Tibial artery (tissue), 4 donors: Measurements from ENCODE around the gene BRDT.

ENCODE experiments used
- DNase-seq, 2 donors: peaks; one replicate each; pipeline ENCODE4 v3.0.0-alpha.2; 2019
- H3K27ac ChIP-seq, 2 donors: fragments of 200-600 bp; sonication (generic) in 1 of 2; 1 replicate in 1 of 2; 2 replicates in 1 of 2; pipeline ENCODE4 v1.5.1; 2018 to 2019; ENCODE audit warnings: mild to moderate bottlenecking in 1 of 2
- H3K27me3 ChIP-seq, 2 donors: fragments of 200-600 bp; sonication (generic) in 1 of 2; one replicate each; pipeline versions ENCODE4 v1.5.1 to v1.6.0; 2016 to 2019
- H3K36me3 ChIP-seq, 3 donors: fragments of 200-600 bp; sonication (generic) in 2 of 3; one replicate each; pipeline ENCODE4 v1.5.1; 2016 to 2019; ENCODE audit warnings: mild to moderate bottlenecking in 2 of 3
- H3K4me1 ChIP-seq, 4 donors: fragments of 200-600 bp; sonication (generic) in 2 of 4; 1 replicate in 3 of 4; 2 replicates in 1 of 4; pipeline ENCODE4 v1.5.1; 2016 to 2019
- H3K4me3 ChIP-seq, 2 donors: fragments of 200-600 bp; sonication (generic) in 1 of 2; 1 replicate in 1 of 2; 2 replicates in 1 of 2; pipeline ENCODE4 v1.5.1; 2018 to 2019; ENCODE audit warnings: mild to moderate bottlenecking in 2 of 2
- H3K9me3 ChIP-seq, 3 donors: fragments of 200-600 bp; sonication (generic) in 1 of 3; one replicate each; pipeline ENCODE4 v1.5.1; 2016 to 2019
- intact Hi-C: fragments of 100-400 bp; cut with DNase I; formaldehyde crosslinking; loops from one replicate; pipeline ENCODE4 v1.15.0; 2023; ENCODE audit warnings: low total_unique reads
- TF ChIP-seq, protein P1 (sequence below), 2 experiments: fragments of 200-600 bp in 1 of 2; fragments of 450-650 bp in 1 of 2; IDR thresholded peaks; one replicate each; pipeline ENCODE4 v1.5.1; 2017 to 2019; ENCODE audit warnings: antibody characterized with exemption in 2 of 2, mild to moderate bottlenecking in 1 of 2, moderate library complexity in 1 of 2

BRDT gene

DNA sequence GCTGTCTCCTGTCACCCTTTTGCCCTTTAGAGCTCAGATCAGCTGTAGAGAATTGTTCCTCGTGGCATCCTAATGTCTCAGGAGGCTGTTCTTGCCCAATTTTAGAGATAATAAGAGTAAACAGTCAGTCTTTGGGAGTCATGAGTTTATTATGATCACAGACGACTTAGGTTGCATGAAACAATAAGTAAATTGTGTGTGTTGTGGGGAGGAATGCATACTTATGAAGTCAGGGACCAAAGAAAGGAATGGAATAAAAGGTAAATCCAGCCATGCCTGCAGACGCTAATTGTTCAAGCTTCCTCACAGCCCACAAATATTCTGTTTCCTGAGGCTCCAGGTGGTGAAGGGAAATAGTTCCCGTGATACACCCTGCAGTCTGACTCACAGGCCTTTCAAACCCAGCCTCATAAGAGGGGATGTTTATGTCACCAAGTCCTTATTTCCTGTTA is 81.5 kb downstream of the BRDT start:
- Histone ChIP-seq H3K36me3 (no peaks in the 10 kb centered on the region), H3K27ac (no peak overlapping the region), H3K4me1 (peaks cover 0 to 14% (median 5%) of the 10 kb centered on the region in 4 donors), H3K9me3 (no peaks in the 10 kb centered on the region), H3K4me3 (no peak overlapping the region), H3K27me3 (peaks cover 0 to 15% of the 10 kb centered on the region in 2 donors)
- DNase-seq: no peak
- TF ChIP-seq, protein P1, sequence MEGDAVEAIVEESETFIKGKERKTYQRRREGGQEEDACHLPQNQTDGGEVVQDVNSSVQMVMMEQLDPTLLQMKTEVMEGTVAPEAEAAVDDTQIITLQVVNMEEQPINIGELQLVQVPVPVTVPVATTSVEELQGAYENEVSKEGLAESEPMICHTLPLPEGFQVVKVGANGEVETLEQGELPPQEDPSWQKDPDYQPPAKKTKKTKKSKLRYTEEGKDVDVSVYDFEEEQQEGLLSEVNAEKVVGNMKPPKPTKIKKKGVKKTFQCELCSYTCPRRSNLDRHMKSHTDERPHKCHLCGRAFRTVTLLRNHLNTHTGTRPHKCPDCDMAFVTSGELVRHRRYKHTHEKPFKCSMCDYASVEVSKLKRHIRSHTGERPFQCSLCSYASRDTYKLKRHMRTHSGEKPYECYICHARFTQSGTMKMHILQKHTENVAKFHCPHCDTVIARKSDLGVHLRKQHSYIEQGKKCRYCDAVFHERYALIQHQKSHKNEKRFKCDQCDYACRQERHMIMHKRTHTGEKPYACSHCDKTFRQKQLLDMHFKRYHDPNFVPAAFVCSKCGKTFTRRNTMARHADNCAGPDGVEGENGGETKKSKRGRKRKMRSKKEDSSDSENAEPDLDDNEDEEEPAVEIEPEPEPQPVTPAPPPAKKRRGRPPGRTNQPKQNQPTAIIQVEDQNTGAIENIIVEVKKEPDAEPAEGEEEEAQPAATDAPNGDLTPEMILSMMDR (IDR thresholded peaks at IDR 0.05): no peak
- intact Hi-C loops: no loop called here

- no peak overlapping the region for H3K27ac ChIP-seq
- H3K4me1 ChIP-seq: peaks cover 0 to 14% (median 5%) of the 10 kb centered on the region in 4 donors
- peaks cover 0 to 15% of the 10 kb centered on the region in 2 donors for H3K27me3 ChIP-seq
- intact Hi-C loops: no loop called here
- no peaks in the 10 kb centered on the region for H3K9me3 ChIP-seq
- H3K36me3 ChIP-seq: no peaks in the 10 kb centered on the region
- no peak for DNase-seq
- TF ChIP-seq, protein P1 (IDR thresholded peaks at IDR 0.05): no peak
- no peak overlapping the region for H3K4me3 ChIP-seq
Observed at GRCh38 chr1:92031281-92032110, 82.3 kb downstream of the BRDT start.

DNA sequence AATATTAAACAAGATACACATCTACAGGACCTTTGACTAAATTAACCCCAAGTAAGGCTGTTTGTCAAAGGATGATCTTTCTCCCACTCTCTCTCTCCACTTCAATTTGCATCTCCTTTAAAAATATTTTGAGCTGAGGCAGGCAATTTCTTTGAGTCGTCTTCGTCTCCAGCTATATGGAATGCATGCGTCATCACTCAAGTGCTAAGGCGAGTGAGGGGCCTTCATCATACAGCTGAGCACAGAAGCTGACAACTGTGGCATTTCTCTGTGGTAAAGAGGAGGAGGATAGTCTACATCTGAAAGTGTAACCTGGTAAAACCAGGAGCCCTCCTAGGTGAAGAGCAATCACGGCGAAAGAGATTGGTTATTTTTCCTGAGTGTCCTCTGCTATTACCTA is 88.2 kb downstream of the BRDT start:
- TF ChIP-seq, protein P1 (IDR thresholded peaks at IDR 0.05): no peak
- Histone ChIP-seq H3K4me1 (no peaks in the 10 kb centered on the region), H3K36me3 (no peaks in the 10 kb centered on the region), H3K27me3 (no peaks in the 10 kb centered on the region), H3K9me3 (no peaks in the 10 kb centered on the region), H3K4me3 (no peak overlapping the region), H3K27ac (no peak overlapping the region)
- intact Hi-C loops: no loop called here
- DNase-seq: no peak

DNA sequence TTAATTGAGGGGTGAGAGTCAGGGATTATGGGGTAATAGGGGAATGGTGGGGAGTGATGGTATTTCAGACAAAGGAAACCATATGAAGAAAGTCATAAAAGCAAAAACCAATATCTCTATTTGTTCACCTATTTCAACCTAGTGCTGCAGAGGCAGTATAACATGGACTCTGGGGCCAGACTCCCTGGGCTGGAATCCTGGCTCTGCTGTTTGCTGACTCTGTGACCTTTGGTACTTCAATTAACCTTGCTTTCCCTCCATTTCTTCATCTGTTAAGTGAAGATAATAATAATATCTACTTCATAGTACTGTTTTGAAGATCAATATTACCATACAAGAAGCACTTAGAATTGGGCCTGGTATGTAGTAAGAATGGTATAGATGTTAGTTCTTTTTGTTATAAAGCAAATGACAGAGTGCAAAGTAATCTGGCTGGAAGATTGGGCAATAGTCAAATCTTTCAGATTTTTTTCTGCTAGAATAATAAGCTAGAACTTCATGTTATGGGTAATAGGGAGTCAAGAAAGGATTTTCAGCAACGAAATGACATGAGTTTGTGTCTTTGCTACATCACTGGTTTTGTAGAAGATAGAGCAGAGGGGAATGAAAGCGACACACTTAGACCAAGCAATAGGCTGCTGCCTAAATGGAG is 89.6 kb downstream of the BRDT start:
- H3K9me3 ChIP-seq: no peaks in the 10 kb centered on the region
- intact Hi-C loops: no loop called here
- no peaks in the 10 kb centered on the region for H3K36me3 ChIP-seq
- no peaks in the 10 kb centered on the region for H3K27me3 ChIP-seq
- DNase-seq: no peak
- TF ChIP-seq, protein P1 (IDR thresholded peaks at IDR 0.05): no peak
- no peak overlapping the region for H3K27ac ChIP-seq
- H3K4me1 ChIP-seq: no peaks in the 10 kb centered on the region
- H3K4me3 ChIP-seq: no peak overlapping the region

DNA sequence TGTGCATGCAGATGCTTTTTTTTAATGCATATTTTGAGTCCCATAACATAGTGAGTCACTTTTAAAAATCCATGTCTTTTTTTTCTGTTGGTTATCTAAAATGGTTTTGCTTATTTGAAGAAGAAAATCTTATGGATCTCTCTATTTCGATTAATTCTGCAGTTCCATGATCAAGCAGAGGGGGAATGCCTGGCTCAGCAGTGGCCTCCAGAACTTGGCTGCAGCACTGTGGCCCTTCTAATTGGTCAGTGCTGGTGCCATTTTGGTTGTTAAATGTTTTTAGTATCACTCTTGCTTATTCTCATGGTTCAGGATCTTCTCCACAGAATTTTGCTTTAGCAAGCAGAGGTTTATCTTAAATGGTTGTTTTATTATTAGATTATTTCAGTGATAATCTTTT is 91.8 kb downstream of the BRDT start:
- no peak overlapping the region for H3K27ac ChIP-seq
- H3K27me3 ChIP-seq: no peaks in the 10 kb centered on the region
- TF ChIP-seq, protein P1 (IDR thresholded peaks at IDR 0.05): no peak
- DNase-seq: no peak
- no peaks in the 10 kb centered on the region for H3K4me1 ChIP-seq
- intact Hi-C loops: no loop called here
- H3K36me3 ChIP-seq: no peaks in the 10 kb centered on the region
- H3K4me3 ChIP-seq: no peak overlapping the region
- H3K9me3 ChIP-seq: no peaks in the 10 kb centered on the region
